H1 (cell line): Measurements from ENCODE around the gene ALOX12. TPM values are rescaled to one million over a fixed set of nuclear protein-coding genes. Genes with fewer than 3 reads are reported as not detected.
"Not testable (repeated sequence)": the region's sequence is repeated elsewhere in the genome, so short reads cannot be mapped to it uniquely, and the experiment has no call there.

Source experiments
- CTCF ChIA-PET: fragments of 300-600 bp; sonication (Branson Sonifier 250); formaldehyde crosslinking; loops from one replicate; lab custom pipeline; 2021; ENCODE audit not compliant: partially characterized antibody; lab: Charles Lee
- POLR2A ChIA-PET: fragments of 300-600 bp; sonication (Branson Sonifier 250); formaldehyde crosslinking; loops from one replicate; lab custom pipeline; 2021; ENCODE audit warnings: inconsistent platforms; ENCODE audit not compliant: partially characterized antibody; lab: Charles Lee
- DNase-seq, 2 experiments: peaks; one replicate each; pipeline versions ENCODE4 v3.0.0 to v3.0.0-alpha.2; 2010 to 2022; ENCODE audit warnings: low spot score in 2 of 2, low read depth in 1 of 2, mixed read lengths in 1 of 2
- FAIRE-seq: peaks from 2 replicates; lab custom pipeline; 2011; peaks lifted over from hg19 to GRCh38; lab: Jason Lieb, UNC
- H2AFZ ChIP-seq: 2 replicates; pipeline ENCODE4 v1.8.1; 2012; ENCODE audit warnings: low read length, inconsistent platforms
- H2AK5ac ChIP-seq: 2 replicates; pipeline ENCODE4 v1.6.1; 2013; ENCODE audit warnings: low read depth, low read length
- H2BK120ac ChIP-seq: replicated peaks from 2 replicates; pipeline ENCODE3; 2013; ENCODE audit warnings: low read depth, low read length, inconsistent platforms
- H2BK12ac ChIP-seq: 2 replicates; pipeline ENCODE4 v1.6.1; 2013; ENCODE audit warnings: low read depth, low read length
- H2BK15ac ChIP-seq: 2 replicates; pipeline ENCODE4 v1.6.1; 2013; ENCODE audit warnings: low read length
- H2BK20ac ChIP-seq: 2 replicates; pipeline ENCODE4 v1.6.1; 2013; ENCODE audit warnings: low read length
- H2BK5ac ChIP-seq: 2 replicates; pipeline ENCODE4 v1.6.1; 2013; ENCODE audit warnings: low read depth, low read length
- H3K14ac ChIP-seq: 2 replicates; pipeline ENCODE4 v1.6.1; 2013; ENCODE audit warnings: inconsistent platforms; ENCODE audit not compliant: insufficient read length
- H3K18ac ChIP-seq: 2 replicates; pipeline ENCODE4 v1.6.1; 2013; ENCODE audit warnings: low read length; ENCODE audit errors: extremely low read depth
- H3K23ac ChIP-seq: 2 replicates; pipeline ENCODE4 v1.6.1; 2013; ENCODE audit warnings: inconsistent platforms; ENCODE audit not compliant: insufficient read length
- H3K23me2 ChIP-seq: 2 replicates; pipeline ENCODE4 v1.6.1; 2013; ENCODE audit warnings: low read depth, low read length
- H3K27ac ChIP-seq: 2 replicates; pipeline ENCODE4 v1.6.1; 2011; ENCODE audit warnings: low read depth, low read length, inconsistent platforms
- H3K27me3 ChIP-seq, 4 experiments: replicated peaks in 1 of 4; 1 replicate in 1 of 4; 2 replicates in 3 of 4; pipeline versions ENCODE4 v1.6.1 to v1.8.1; 2011 to 2013; ENCODE audit warnings: low read length in 3 of 4, mild to moderate bottlenecking in 3 of 4, inconsistent platforms in 2 of 4, mixed read lengths in 2 of 4, moderate library complexity in 1 of 4; ENCODE audit not compliant: control insufficient read depth in 3 of 4, insufficient read depth in 3 of 4; ENCODE audit errors: extremely low read depth in 1 of 4
- H3K36me3 ChIP-seq, 4 experiments: 2 replicates each; pipeline versions ENCODE4 v1.6.1 to v1.8.1; 2011 to 2013; ENCODE audit warnings: mild to moderate bottlenecking in 4 of 4, low read length in 3 of 4, moderate library complexity in 2 of 4, control low read depth in 1 of 4, inconsistent platforms in 1 of 4; ENCODE audit not compliant: insufficient read depth in 4 of 4, control insufficient read depth in 2 of 4
- H3K4ac ChIP-seq: replicated peaks from 2 replicates; pipeline ENCODE3; 2013; ENCODE audit warnings: low read length, low read depth, mixed read lengths, inconsistent platforms; ENCODE audit not compliant: insufficient read length
- H3K4me1 ChIP-seq, 4 experiments: replicated peaks in 1 of 4; 1 replicate in 1 of 4; 2 replicates in 3 of 4; pipeline versions ENCODE4 v1.6.1 to v1.8.1; 2011 to 2013; ENCODE audit warnings: low read length in 3 of 4, inconsistent platforms in 2 of 4, mixed read lengths in 1 of 4; ENCODE audit not compliant: insufficient read depth in 4 of 4, control insufficient read depth in 3 of 4
- H3K4me2 ChIP-seq, 2 experiments: 2 replicates each; pipeline versions ENCODE4 v1.6.1 to v1.8.1; 2011 to 2013; ENCODE audit warnings: low read depth in 2 of 2, low read length in 2 of 2, control low read depth in 1 of 2, inconsistent platforms in 1 of 2, mild to moderate bottlenecking in 1 of 2; ENCODE audit not compliant: insufficient read depth in 1 of 2
- H3K4me3 ChIP-seq, 4 experiments: fragments of 200-600, 300-600 bp in 1 of 4; sonication (generic), shearing (Covaris generic), sonication (Bioruptor Twin) in 1 of 4; 2 replicates each; pipeline versions ENCODE4 v1.5.1 to v1.8.1; 2011 to 2016; ENCODE audit warnings: low read length in 4 of 4, low read depth in 3 of 4, control low read depth in 2 of 4, inconsistent platforms in 2 of 4, mild to moderate bottlenecking in 2 of 4, mixed read lengths in 1 of 4, moderate library complexity in 1 of 4; ENCODE audit not compliant: insufficient read depth in 2 of 4; ENCODE audit errors: extremely low read depth in 1 of 4
- H3K56ac ChIP-seq: replicated peaks from 2 replicates; pipeline ENCODE3; 2013; ENCODE audit warnings: low read depth, mild to moderate bottlenecking, mixed read lengths, low read length, inconsistent platforms; ENCODE audit not compliant: insufficient read length
- H3K79me1 ChIP-seq: 2 replicates; pipeline ENCODE4 v1.6.1; 2013; ENCODE audit warnings: low read depth, low read length, control low read depth
- H3K79me2 ChIP-seq, 2 experiments: 2 replicates each; pipeline versions ENCODE4 v1.6.1 to v1.8.1; 2012 to 2013; ENCODE audit warnings: low read length in 2 of 2, mild to moderate bottlenecking in 2 of 2, inconsistent platforms in 1 of 2; ENCODE audit not compliant: insufficient read depth in 2 of 2, control insufficient read depth in 1 of 2
- H3K9ac ChIP-seq, 4 experiments: replicated peaks in 1 of 4; 1 replicate in 1 of 4; 2 replicates in 3 of 4; pipeline versions ENCODE4 v1.6.1 to v1.8.1; 2011 to 2013; ENCODE audit warnings: low read depth in 3 of 4, low read length in 3 of 4, control low read depth in 2 of 4, mild to moderate bottlenecking in 2 of 4, moderate library complexity in 2 of 4, inconsistent platforms in 1 of 4; ENCODE audit errors: extremely low read depth in 1 of 4
- H3K9me3 ChIP-seq, 2 experiments: 2 replicates each; pipeline versions ENCODE4 v1.6.1 to v1.8.1; 2012 to 2013; ENCODE audit warnings: mild to moderate bottlenecking in 2 of 2, moderate library complexity in 2 of 2, control low read depth in 1 of 2, inconsistent platforms in 1 of 2, low read depth in 1 of 2, low read length in 1 of 2, mixed read lengths in 1 of 2; ENCODE audit not compliant: insufficient read depth in 2 of 2
- H4K20me1 ChIP-seq, 2 experiments: replicated peaks in 1 of 2; 2 replicates each; pipeline versions ENCODE3 to v1.8.1; 2011 to 2013; ENCODE audit warnings: inconsistent platforms in 2 of 2, low read length in 2 of 2, mild to moderate bottlenecking in 1 of 2; ENCODE audit not compliant: insufficient read depth in 2 of 2, control insufficient read depth in 1 of 2
- H4K5ac ChIP-seq: 2 replicates; pipeline ENCODE4 v1.6.1; 2013; ENCODE audit warnings: low read length, low read depth, mixed read lengths, inconsistent platforms; ENCODE audit not compliant: insufficient read length
- H4K8ac ChIP-seq: 2 replicates; pipeline ENCODE4 v1.8.0; 2013; ENCODE audit warnings: mild to moderate bottlenecking, moderate library complexity, low read length, inconsistent platforms; ENCODE audit not compliant: insufficient read depth; ENCODE audit errors: extremely low read depth
- H4K91ac ChIP-seq: replicated peaks from 2 replicates; pipeline ENCODE3; 2013; ENCODE audit warnings: low read length, mixed read lengths, inconsistent platforms; ENCODE audit not compliant: insufficient read length
- WGBS, 2 experiments: shearing (Covaris generic) in 1 of 2; methylation state at CpG; one replicate each; pipeline versions ENCODE4 v1.1.6 to v1.1.7; 2013 to 2015; ENCODE audit warnings: low lambda C conversion rate in 2 of 2, mixed read lengths in 2 of 2, inconsistent platforms in 1 of 2, low coverage in 1 of 2, missing lambda C conversion rate in 1 of 2; ENCODE audit not compliant: insufficient replicate concordance in 2 of 2, insufficient coverage in 1 of 2, insufficient read length in 1 of 2; ENCODE audit errors: extremely low coverage in 1 of 2, missing lambda C conversion rate in 1 of 2; 5-methylcytosine and 5-hydroxymethylcytosine counted together
- polyA plus RNA-seq, 7 experiments: library from polyadenylated mRNA; depleted of rRNA in 3 of 7; stranded (reverse) in 5 of 7; unstranded in 2 of 7; fragments of >200 nt in 5 of 7; fragments of 200-250 nt in 2 of 7; gene quantifications; 1 replicate in 5 of 7; 2 replicates in 1 of 7; 4 replicates in 1 of 7; pipeline versions ENCODE4 v1.2.1 to v1.2.3, GENCODE V29; 2011 to 2013; ENCODE audit warnings: missing spikeins in 2 of 7, mixed read lengths in 2 of 7
- total RNA-seq: library from RNA; stranded (reverse); fragmentation: NEBNext Ultra II Directional; extraction: Animal tissue kit (Norgen Biotek cat#: 25700); gene quantifications from 2 replicates; pipeline ENCODE4 v1.2.1, GENCODE V29; 2021

ALOX12 gene
- total and polyA plus RNA-seq, 2 of the 8 experiments (the other 6 are each of a cell fraction or from before 2014, with no cell fraction given), result 1.4 to 2.0 TPM

- H2BK12ac ChIP-seq, H2BK15ac ChIP-seq, H2BK120ac ChIP-seq, H3K4me1 ChIP-seq, DNase-seq, H2BK5ac ChIP-seq, H2BK20ac ChIP-seq, H3K4me3 ChIP-seq, H2AK5ac ChIP-seq, FAIRE-seq, H3K9ac ChIP-seq, H4K20me1 ChIP-seq, H3K27ac ChIP-seq, H3K36me3 ChIP-seq, H3K23me2 ChIP-seq, H3K23ac ChIP-seq, H4K8ac ChIP-seq, H3K9me3 ChIP-seq, H3K27me3 ChIP-seq, H3K18ac ChIP-seq, H4K91ac ChIP-seq, H4K5ac ChIP-seq, H3K79me2 ChIP-seq, H3K56ac ChIP-seq, H3K4ac ChIP-seq, H2AFZ ChIP-seq, H3K4me2 ChIP-seq, H3K14ac ChIP-seq, H3K79me1 ChIP-seq: not testable (repeated sequence)
- ChIA-PET POLR2A (interaction anchor here (0.6 kb wide), 1 partner anchor 10 kb away, joined by 3 read pairs; no protein-coding TSS in a partner anchor), CTCF (interaction anchor here (1.1 to 3.1 kb wide), 2 partner anchors 69 to 136 kb away, joined by 3 to 9 read pairs; no protein-coding TSS in a partner anchor)
- 95% methylated on average over 5 of the region's 5 CpGs; no CpG with 5 or more reads in 1 of the 2 experiments for WGBS, 2 experiments
Observed at GRCh38 chr17:6979440-6979839, 16.4 kb upstream of the ALOX12 start.
